Measurements from ENCODE around the gene TXNRD2.

- TF ChIP-seq CTCF (IDR thresholded peaks at IDR 0.05): no peak
- no peak for TF ChIP-seq POLR2A (IDR thresholded peaks at IDR 0.05)
- no peak for TF ChIP-seq EP300 (IDR thresholded peaks at IDR 0.05)
Measured at GRCh38 chr22:19927696-19928095, 13.9 kb downstream of the TXNRD2 start.

Measured in tibial nerve (tissue), 4 donors.